Islet of Langerhans (tissue), 1 donor: ENCODE measurements around the gene PDSS1.
"Not testable (repeated sequence)": the region's sequence is repeated elsewhere in the genome, so short reads cannot be mapped to it uniquely, and the experiment has no call there.

ENCODE experiments used
- FAIRE-seq: peaks from one replicate; lab custom pipeline; 2011; peaks lifted over from hg19 to GRCh38; lab: Jason Lieb, UNC

Gene PDSS1

GRCh38 chr10:26697163-26697921, at the start of gene PDSS1:
PDSS1 (plus strand) TSS chr10:26697701; CDS start chr10:26697712, 11 bp downstream.
- FAIRE-seq: no peak

- not testable (repeated sequence) for FAIRE-seq
Measured at GRCh38 chr10:26648245-26648636, 49.3 kb upstream of the PDSS1 start.

- no peak for FAIRE-seq
Measured at GRCh38 chr10:26650406-26650805, 47.1 kb upstream of the PDSS1 start.

- not testable (repeated sequence) for FAIRE-seq
Measured at GRCh38 chr10:26651476-26651875, 46.0 kb upstream of the PDSS1 start.

GRCh38 chr10:26653004-26653403, 44.5 kb upstream of the PDSS1 start:
- FAIRE-seq: no peak

GRCh38 chr10:26655746-26656145, 41.8 kb upstream of the PDSS1 start:
- no peak for FAIRE-seq

- no peak for FAIRE-seq
Measured at GRCh38 chr10:26662864-26663263, 34.6 kb upstream of the PDSS1 start.

- FAIRE-seq: no peak
Measured at GRCh38 chr10:26665080-26666048, 32.1 kb upstream of the PDSS1 start.

GRCh38 chr10:26675873-26676257, 21.6 kb upstream of the PDSS1 start:
- FAIRE-seq: no peak

GRCh38 chr10:26679588-26679987, 17.9 kb upstream of the PDSS1 start:
- FAIRE-seq: no peak

GRCh38 chr10:26681076-26681475, 16.4 kb upstream of the PDSS1 start:
- FAIRE-seq: no peak

GRCh38 chr10:26681971-26682370, 15.5 kb upstream of the PDSS1 start:
- FAIRE-seq: not testable (repeated sequence)

GRCh38 chr10:26682931-26683330, 14.6 kb upstream of the PDSS1 start:
- FAIRE-seq: no peak

GRCh38 chr10:26684667-26685264, 12.7 kb upstream of the PDSS1 start:
- peak; percentile 99 for FAIRE-seq

- no peak for FAIRE-seq
Measured at GRCh38 chr10:26685441-26685840, 12.1 kb upstream of the PDSS1 start.

- FAIRE-seq: no peak
Measured at GRCh38 chr10:26689399-26689798, 8.1 kb upstream of the PDSS1 start.

GRCh38 chr10:26690731-26691475, 6.6 kb upstream of the PDSS1 start:
- no peak for FAIRE-seq

GRCh38 chr10:26694536-26694935, 3.0 kb upstream of the PDSS1 start:
- FAIRE-seq: not testable (repeated sequence)

- FAIRE-seq: no peak
Measured at GRCh38 chr10:26696786-26697162, 727 bp upstream of the PDSS1 start.

GRCh38 chr10:26697922-26698608, 564 bp downstream of the PDSS1 start:
- FAIRE-seq: no peak

- FAIRE-seq: no peak
Measured at GRCh38 chr10:26698909-26699308, 1.4 kb downstream of the PDSS1 start.
